ENCODE measurements around the gene RAP1GAP. TPM values are rescaled to one million over a fixed set of nuclear protein-coding genes. Genes with fewer than 3 reads are reported as not detected.
"Not testable (repeated sequence)": the region's sequence is repeated elsewhere in the genome, so short reads cannot be mapped to it uniquely, and the experiment has no call there.

The RAP1GAP gene
- polyA plus RNA-seq, 3 donors = 0.45 to 65.5 (median 6.9) TPM

GRCh38 chr1:21681426-21681825 lies 12.3 kb upstream of the RAP1GAP start:
- WGBS, 3 donors = 86 to 90% (median 86%) methylated on average over 8 to 9 of the region's 9 CpGs
- no peak overlapping the region for H3K27ac ChIP-seq (ENCODE audit: low read depth, low read length)

- WGBS, 3 donors = 62 to 76% (median 70%) methylated on average over 3 of the region's 3 CpGs
- H3K27ac ChIP-seq (ENCODE audit: low read depth, low read length) = no peak overlapping the region
Measured at GRCh38 chr1:21680918-21681317, 11.8 kb upstream of the RAP1GAP start.

- 91 to 97% (median 93%) methylated on average over 1 of the region's 1 CpG for WGBS, 3 donors
- no peak overlapping the region for H3K27ac ChIP-seq (ENCODE audit: low read depth, low read length)
Measured at GRCh38 chr1:21680381-21680780, 11.2 kb upstream of the RAP1GAP start.

GRCh38 chr1:21677168-21677567 lies 8.0 kb upstream of the RAP1GAP start:
- WGBS, 3 donors = 88 to 96% (median 92%) methylated on average over 6 of the region's 6 CpGs

GRCh38 chr1:21674957-21675356 lies 5.8 kb upstream of the RAP1GAP start:
- H3K27ac ChIP-seq (ENCODE audit: low read depth, low read length) = no peak overlapping the region
- WGBS, 3 donors = 82 to 87% (median 85%) methylated on average over 10 of the region's 10 CpGs

More at GRCh38 chr1:21677168-21677567, 8.0 kb upstream of the RAP1GAP start:
- H3K27ac ChIP-seq (ENCODE audit: low read depth, low read length) = no peak overlapping the region

- 90 to 93% (median 90%) methylated on average over 7 of the region's 7 CpGs for WGBS, 3 donors
- H3K27ac ChIP-seq (ENCODE audit: low read depth, low read length) = not testable (repeated sequence)
Measured at GRCh38 chr1:21673853-21674252, 4.7 kb upstream of the RAP1GAP start.

GRCh38 chr1:21673277-21673780 lies 4.2 kb upstream of the RAP1GAP start:
- H3K27ac ChIP-seq (ENCODE audit: low read depth, low read length) = no peak overlapping the region
- WGBS, 3 donors = 4 to 43% (median 9%) methylated on average over 9 of the region's 9 CpGs

- H3K27ac ChIP-seq (ENCODE audit: low read depth, low read length) = no peak overlapping the region
- WGBS, 3 donors = 73 to 83% (median 77%) methylated on average over 10 of the region's 10 CpGs
Measured at GRCh38 chr1:21672478-21673276, 3.5 kb upstream of the RAP1GAP start.

GRCh38 chr1:21671915-21672314 lies 2.8 kb upstream of the RAP1GAP start:
- WGBS, 3 donors = 39 to 50% (median 48%) methylated on average over 6 of the region's 6 CpGs
- no peak overlapping the region for H3K27ac ChIP-seq (ENCODE audit: low read depth, low read length)

GRCh38 chr1:21670956-21671902 lies 2.1 kb upstream of the RAP1GAP start:
- WGBS, 3 donors = 67 to 82% (median 68%) methylated on average over 11 of the region's 11 CpGs
- no peak overlapping the region for H3K27ac ChIP-seq (ENCODE audit: low read depth, low read length)

GRCh38 chr1:21670059-21670881 lies 1.1 kb upstream of the RAP1GAP start:
- H3K27ac ChIP-seq (ENCODE audit: low read depth, low read length) = no peak overlapping the region
- 48 to 53% (median 51%) methylated on average over 16 of the region's 16 CpGs for WGBS, 3 donors

GRCh38 chr1:21668951-21669257 lies 253 bp downstream of the RAP1GAP start:
- H3K27ac ChIP-seq (ENCODE audit: low read depth, low read length) = no peak overlapping the region
- WGBS, 3 donors = 0 to 2% (median 1%) methylated on average over 11 to 25 of the region's 25 CpGs

- H3K27ac ChIP-seq (ENCODE audit: low read depth, low read length) = no peak overlapping the region
- 6 to 10% (median 6%) methylated on average over 27 to 33 of the region's 33 CpGs for WGBS, 3 donors
Measured at GRCh38 chr1:21668232-21668950, 766 bp downstream of the RAP1GAP start.

GRCh38 chr1:21667348-21668231 lies 1.6 kb downstream of the RAP1GAP start:
- WGBS, 3 donors = 65 to 87% (median 84%) methylated on average over 11 of the region's 11 CpGs
- H3K27ac ChIP-seq (ENCODE audit: low read depth, low read length) = no peak overlapping the region

- H3K27ac ChIP-seq (ENCODE audit: low read depth, low read length) = no peak overlapping the region
- WGBS, 3 donors = 60 to 67% (median 61%) methylated on average over 22 of the region's 22 CpGs
Measured at GRCh38 chr1:21666576-21667320, 2.4 kb downstream of the RAP1GAP start.
